AG04449 (cell line): ENCODE data around the gene CPNE2.
A peak's percentile ranks its signal among the peaks of the same experiment; 100 is the strongest.

Experiments
- CTCF ChIA-PET: fragments of 350-600 bp; formaldehyde crosslinking; extraction: SDS; loops from one replicate; lab custom pipeline; 2021; ENCODE audit warnings: antibody characterized with exemption; lab: Yijun Ruan, JAX
- POLR2A ChIA-PET: fragments of 400-600, 350-600 bp; formaldehyde crosslinking; extraction: SDS; loops from one replicate; lab custom pipeline; 2020; ENCODE audit warnings: antibody characterized with exemption, inconsistent platforms; lab: Yijun Ruan, JAX
- DNase-seq: peaks from one replicate; pipeline ENCODE4 v3.0.0-alpha.2; 2010; ENCODE audit warnings: low read depth, low spot score
- H3K4me3 ChIP-seq: 2 replicates; pipeline ENCODE4 v1.5.1; 2011; ENCODE audit warnings: low read depth, mild to moderate bottlenecking, control low read depth, low read length
- CTCF ChIP-seq: IDR thresholded peaks from one replicate; pipeline ENCODE4 v1.5.1; 2011; ENCODE audit warnings: mild to moderate bottlenecking, moderate library complexity, low read length, control low read depth, inconsistent platforms; ENCODE audit not compliant: insufficient read depth; ENCODE audit errors: missing control alignments

Gene CPNE2

GRCh38 chr16:57091975-57092785 lies at the start of gene CPNE2:
Gene CPNE2 (plus strand): TSS chr16:57092583. CDS start chr16:57110743, 18,160 bp downstream.
- CTCF ChIA-PET: interaction anchor here (0.5 to 15.1 kb wide), 36 partner anchors 8 to 330 kb away, joined by 3 to 183 read pairs (median 5); partner anchors contain the start of genes ARL2BP, PSME3IP1 and RSPRY1
- peak within 1 kb of the TSS; percentile 70 for H3K4me3 ChIP-seq
- POLR2A ChIA-PET: interaction anchor here (1.0 kb wide), 2 partner anchors 9 to 27 kb away, joined by 3 read pairs; no protein-coding TSS in a partner anchor
- no peak for DNase-seq
- TF ChIP-seq CTCF: peak; percentile 27

GRCh38 chr16:57043248-57043647 lies 49.1 kb upstream of the CPNE2 start:
- ChIA-PET POLR2A (no interaction called here), CTCF (no interaction called here)
- no peak for DNase-seq
- no peak overlapping the region for H3K4me3 ChIP-seq
- TF ChIP-seq CTCF: no peak

- no peak for TF ChIP-seq CTCF
- no peak overlapping the region for H3K4me3 ChIP-seq
- CTCF ChIA-PET: interaction anchor here (0.8 to 3.3 kb wide), 20 partner anchors 8 to 261 kb away, joined by 3 to 38 read pairs (median 4); partner anchors contain the start of gene CETP
- POLR2A ChIA-PET: no interaction called here
- DNase-seq: no peak
These were observed 47.3 kb upstream of the CPNE2 start for GRCh38 chr16:57044931-57045693.

- CTCF ChIA-PET: interaction anchor here (0.6 to 3.3 kb wide), 26 partner anchors 9 to 262 kb away, joined by 3 to 38 read pairs (median 4); partner anchors contain the start of genes CETP and NLRC5
These were observed 46.5 kb upstream of the CPNE2 start for GRCh38 chr16:57045694-57046381.

GRCh38 chr16:57048095-57048494 lies 44.3 kb upstream of the CPNE2 start:
- no peak for DNase-seq
- H3K4me3 ChIP-seq: no peak overlapping the region
- ChIA-PET CTCF (no interaction called here), POLR2A (no interaction called here)
- no peak for TF ChIP-seq CTCF

More at GRCh38 chr16:57045694-57046381, 46.5 kb upstream of the CPNE2 start:
- POLR2A ChIA-PET: no interaction called here
- TF ChIP-seq CTCF: peak; percentile 81
- H3K4me3 ChIP-seq: no peak overlapping the region
- no peak for DNase-seq
